Ovary (tissue), 9 donors: ENCODE data around the gene AHCY. TPM values are rescaled to one million over a fixed set of nuclear protein-coding genes. Genes with fewer than 3 reads are reported as not detected.

Experiments
- DNase-seq, 5 donors: peaks; one replicate each; pipeline ENCODE4 v3.0.0-alpha.2; 2019 to 2020
- H3K27ac ChIP-seq, 2 donors: fragments of 200-600 bp; one replicate each; pipeline versions ENCODE4 v1.5.1 to v1.8.0; 2019 to 2022
- H3K27me3 ChIP-seq: fragments of 200-600 bp; one replicate; pipeline ENCODE4 v1.8.0; 2022
- H3K36me3 ChIP-seq: fragments of 200-600 bp; sonication (generic); one replicate; pipeline ENCODE4 v1.5.1; 2019
- H3K4me1 ChIP-seq: one replicate; pipeline ENCODE4 v1.8.1; 2013; ENCODE audit warnings: mild to moderate bottlenecking, moderate library complexity; ENCODE audit not compliant: insufficient read depth
- H3K4me3 ChIP-seq: fragments of 200-600 bp; sonication (generic); one replicate; pipeline ENCODE4 v1.5.1; 2017
- H3K9me3 ChIP-seq, 2 donors: fragments of 200-600 bp in 1 of 2; sonication (generic) in 1 of 2; one replicate each; pipeline versions ENCODE4 v1.5.1 to v1.8.1; 2013 to 2019; ENCODE audit warnings: mild to moderate bottlenecking in 1 of 2, moderate library complexity in 1 of 2
- EP300 ChIP-seq: sonication (generic); formaldehyde crosslinking; IDR thresholded peaks from one replicate; pipeline ENCODE4 v1.6.1; 2017; ENCODE audit warnings: antibody characterized with exemption
- POLR2A ChIP-seq: fragments of 450-650 bp; IDR thresholded peaks from one replicate; pipeline ENCODE4 v1.6.1; 2017; ENCODE audit warnings: antibody characterized with exemption, mild to moderate bottlenecking, moderate library complexity
- WGBS, 3 donors: extraction: QIAGEN DNeasy Blood & Tissue Kit in 1 of 3; methylation state at CpG; one replicate each; pipeline versions ENCODE4 v1.1.5 to v1.1.7; 2013 to 2017; 5-methylcytosine and 5-hydroxymethylcytosine counted together
- intact Hi-C, 4 donors: fragments of 100-400 bp; cut with DNase I; formaldehyde crosslinking; loops; one replicate each; pipeline versions ENCODE4 v1.11.0 to v1.15.1; 2022 to 2023
- polyA plus RNA-seq, 2 donors: library from polyadenylated mRNA; stranded (reverse); fragments of 200-250 nt in 1 of 2; fragments of 350-450 nt in 1 of 2; fragmentation: Illumina TruSeq in 1 of 2; extraction: RNeasy Lipid Tissue Mini Kit (QIAGEN cat#74804) in 1 of 2; gene quantifications; one replicate each; pipeline ENCODE4 v1.2.3, GENCODE V29; 2013 to 2014
- total RNA-seq, 7 donors: library from RNA; depleted of rRNA in 2 of 7; stranded (reverse); fragments of >200 nt in 2 of 7; fragmentation: NEBNext Ultra II Directional in 3 of 7; extraction: Animal tissue kit (Norgen Biotek cat#: 25700) in 3 of 7; gene quantifications; one replicate each; pipeline versions ENCODE4 v1.1.0 to v1.2.4, GENCODE V29; 2016 to 2023
- TF ChIP-seq, protein P1 (sequence below), 3 donors: fragments of 450-650 bp in 2 of 3; fragments of 200-600 bp in 1 of 3; IDR thresholded peaks; one replicate each; pipeline versions ENCODE4 v1.5.1 to v1.8.0; 2016 to 2022; ENCODE audit warnings: antibody characterized with exemption in 3 of 3, mild to moderate bottlenecking in 1 of 3
- donor health status: DM: no; HTN: no; CAD: no; lungs with moderate emphysema.
- donor health status: DM: no; HTN: no; CAD: no.
- donor health status: Bipolar disorder and iron deficiency.
- donor health status: DM: yes; HTN: yes; CAD: no.
- donor health status: DM: no; HTN: no; CAD: no.
- donor health status: DM: yes; HTN: yes; CAD: no.

Gene AHCY
- total and polyA plus RNA-seq, 9 donors, result 97.7 to 190 (median 139) TPM

- WGBS, 3 donors, result 38 to 55% (median 48%) methylated on average over 2 of the region's 2 CpGs
- H3K36me3 ChIP-seq, result no peaks in the 10 kb centered on the region
- H3K27ac ChIP-seq, result no peak overlapping the region
- H3K9me3 ChIP-seq, result no peaks in the 10 kb centered on the region
- intact Hi-C loops, result no loop called here
- no peak for DNase-seq
- TF ChIP-seq, protein P1, sequence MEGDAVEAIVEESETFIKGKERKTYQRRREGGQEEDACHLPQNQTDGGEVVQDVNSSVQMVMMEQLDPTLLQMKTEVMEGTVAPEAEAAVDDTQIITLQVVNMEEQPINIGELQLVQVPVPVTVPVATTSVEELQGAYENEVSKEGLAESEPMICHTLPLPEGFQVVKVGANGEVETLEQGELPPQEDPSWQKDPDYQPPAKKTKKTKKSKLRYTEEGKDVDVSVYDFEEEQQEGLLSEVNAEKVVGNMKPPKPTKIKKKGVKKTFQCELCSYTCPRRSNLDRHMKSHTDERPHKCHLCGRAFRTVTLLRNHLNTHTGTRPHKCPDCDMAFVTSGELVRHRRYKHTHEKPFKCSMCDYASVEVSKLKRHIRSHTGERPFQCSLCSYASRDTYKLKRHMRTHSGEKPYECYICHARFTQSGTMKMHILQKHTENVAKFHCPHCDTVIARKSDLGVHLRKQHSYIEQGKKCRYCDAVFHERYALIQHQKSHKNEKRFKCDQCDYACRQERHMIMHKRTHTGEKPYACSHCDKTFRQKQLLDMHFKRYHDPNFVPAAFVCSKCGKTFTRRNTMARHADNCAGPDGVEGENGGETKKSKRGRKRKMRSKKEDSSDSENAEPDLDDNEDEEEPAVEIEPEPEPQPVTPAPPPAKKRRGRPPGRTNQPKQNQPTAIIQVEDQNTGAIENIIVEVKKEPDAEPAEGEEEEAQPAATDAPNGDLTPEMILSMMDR (IDR thresholded peaks at IDR 0.05), result no peak
- no peak for TF ChIP-seq POLR2A
- no peaks in the 10 kb centered on the region for H3K4me1 ChIP-seq
- no peaks in the 10 kb centered on the region for H3K27me3 ChIP-seq
- H3K4me3 ChIP-seq, result no peak overlapping the region
Measured at GRCh38 chr20:34324541-34324940, 21.4 kb upstream of the AHCY start.

DNA sequence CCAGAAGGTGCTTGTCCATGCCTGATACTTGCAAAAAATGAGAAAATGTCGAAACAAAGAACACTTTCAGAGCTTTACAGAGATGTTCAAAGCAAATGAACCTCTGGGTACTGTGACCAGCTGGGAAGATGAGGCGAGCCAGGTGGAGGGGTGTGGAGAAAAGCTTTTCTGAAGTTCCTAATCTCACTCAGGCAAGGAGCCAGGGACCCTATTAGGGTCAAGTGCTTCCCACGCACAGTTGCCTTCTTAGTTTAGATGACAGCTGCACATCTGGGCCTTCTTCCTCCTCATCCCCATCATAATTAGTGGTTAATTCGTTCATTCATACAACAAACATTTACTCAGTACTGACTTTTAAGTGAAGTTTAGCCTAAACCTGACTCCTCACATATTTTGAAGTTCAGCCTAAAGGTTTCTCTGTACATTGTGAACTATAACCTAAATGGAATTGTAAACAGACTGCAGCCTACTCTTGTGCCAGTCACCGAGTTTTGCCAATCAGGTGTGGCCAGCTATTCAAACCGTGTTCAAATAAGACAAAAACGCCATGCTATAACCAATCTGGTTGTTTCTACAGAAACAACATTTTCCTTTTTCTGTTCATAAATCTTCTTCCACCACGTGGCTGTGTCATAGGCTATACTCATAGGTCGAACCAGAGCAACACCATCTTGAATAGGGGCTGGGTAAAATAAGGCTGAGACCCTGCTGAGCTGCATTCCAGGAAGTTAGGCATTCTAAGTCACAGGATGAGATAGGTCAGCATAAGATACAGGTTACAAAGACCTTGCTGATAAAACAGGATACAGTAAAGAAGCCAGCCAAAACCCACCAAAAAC, 19.3 kb upstream of the AHCY start:
- no peaks in the 10 kb centered on the region for H3K27me3 ChIP-seq
- H3K36me3 ChIP-seq, result no peaks in the 10 kb centered on the region
- intact Hi-C loops, result no loop called here
- H3K4me1 ChIP-seq, result no peaks in the 10 kb centered on the region
- 49 to 59% (median 50%) methylated on average over 9 of the region's 9 CpGs for WGBS, 3 donors
- H3K9me3 ChIP-seq, result no peaks in the 10 kb centered on the region
- H3K4me3 ChIP-seq, result no peak overlapping the region
- TF ChIP-seq POLR2A, result no peak
- TF ChIP-seq, protein P1 (IDR thresholded peaks at IDR 0.05), result no peak
- no peak for TF ChIP-seq EP300
- no peak overlapping the region for H3K27ac ChIP-seq
- DNase-seq, result no peak

GRCh38 chr20:34320861-34321260, 17.7 kb upstream of the AHCY start:
- no peak for DNase-seq
- no peak overlapping the region for H3K27ac ChIP-seq
- WGBS, 3 donors, result 65 to 74% (median 73%) methylated on average over 3 of the region's 3 CpGs
- H3K36me3 ChIP-seq, result no peaks in the 10 kb centered on the region
- intact Hi-C loops, result no loop called here
- TF ChIP-seq, protein P1 (IDR thresholded peaks at IDR 0.05), result no peak
- no peak for TF ChIP-seq POLR2A
- TF ChIP-seq EP300, result no peak
- H3K9me3 ChIP-seq, result no peaks in the 10 kb centered on the region
- no peaks in the 10 kb centered on the region for H3K4me1 ChIP-seq
- no peak overlapping the region for H3K4me3 ChIP-seq
- no peaks in the 10 kb centered on the region for H3K27me3 ChIP-seq

- no peak overlapping the region for H3K27ac ChIP-seq
- intact Hi-C loops, result loop anchor here in 3 of 4 donors (5.0 to 10.0 kb wide), 6 partner anchors 124 to 458 kb away; partner anchors contain the start of gene TP53INP2 (in 1 of the 3)
- no peaks in the 10 kb centered on the region for H3K9me3 ChIP-seq
- H3K27me3 ChIP-seq, result no peaks in the 10 kb centered on the region
- TF ChIP-seq EP300 (no peak), POLR2A (no peak)
- TF ChIP-seq, protein P1 (IDR thresholded peaks at IDR 0.05), result no peak
- no peaks in the 10 kb centered on the region for H3K36me3 ChIP-seq
- no peaks in the 10 kb centered on the region for H3K4me1 ChIP-seq
- no peak overlapping the region for H3K4me3 ChIP-seq
- no peak for DNase-seq
- WGBS, 3 donors, result 76 to 82% (median 80%) methylated on average over 4 of the region's 4 CpGs
Measured at GRCh38 chr20:34318609-34319443, 15.7 kb upstream of the AHCY start.
